Osteoblast (primary cell): Measurements from ENCODE around the gene WDR36. TPM values are rescaled to one million over a fixed set of nuclear protein-coding genes. Genes with fewer than 3 reads are reported as not detected.
A peak's percentile ranks its signal among the peaks of the same experiment; 100 is the strongest.

Experiments used
- DNase-seq: peaks from one replicate; pipeline ENCODE4 v3.0.0; 2011; ENCODE audit warnings: low spot score, mixed read lengths; ENCODE audit not compliant: insufficient read length; ENCODE audit errors: missing footprints
- H2AFZ ChIP-seq: 2 replicates; pipeline ENCODE4 v1.6.0; 2011; ENCODE audit warnings: mild to moderate bottlenecking, low read length
- H3K27ac ChIP-seq: 2 replicates; pipeline ENCODE4 v1.5.1; 2011; ENCODE audit warnings: mild to moderate bottlenecking, low read depth, low read length, moderate library complexity
- H3K27me3 ChIP-seq: 2 replicates; pipeline ENCODE4 v1.6.0; 2012; ENCODE audit warnings: mild to moderate bottlenecking, control low read depth, inconsistent platforms, low read length, moderate library complexity; ENCODE audit not compliant: insufficient read depth
- H3K36me3 ChIP-seq: 2 replicates; pipeline ENCODE4 v1.5.1; 2011; ENCODE audit warnings: mild to moderate bottlenecking, low read length, control low read depth, moderate library complexity; ENCODE audit not compliant: insufficient read depth
- H3K4me1 ChIP-seq: 2 replicates; pipeline ENCODE4 v1.5.1; 2011; ENCODE audit warnings: mild to moderate bottlenecking, low read length, control low read depth, moderate library complexity; ENCODE audit not compliant: insufficient read depth
- H3K4me2 ChIP-seq: 2 replicates; pipeline ENCODE4 v1.6.0; 2011; ENCODE audit warnings: mild to moderate bottlenecking, low read length; ENCODE audit not compliant: insufficient read depth
- H3K4me3 ChIP-seq: fragments of 200-600 bp; sonication (generic); 3 replicates; pipeline ENCODE4 v1.5.1; 2012; ENCODE audit warnings: mild to moderate bottlenecking, low read length, inconsistent platforms; ENCODE audit not compliant: insufficient read depth
- H3K79me2 ChIP-seq: 2 replicates; pipeline ENCODE4 v1.6.0; 2012; ENCODE audit warnings: mild to moderate bottlenecking, low read length, control low read depth, inconsistent platforms; ENCODE audit not compliant: insufficient read depth
- H3K9me3 ChIP-seq: 2 replicates; pipeline ENCODE4 v1.5.1; 2011; ENCODE audit warnings: low read depth, low read length, control low read depth
- H4K20me1 ChIP-seq: 2 replicates; pipeline ENCODE4 v1.6.0; 2012; ENCODE audit warnings: mild to moderate bottlenecking, low read length, control low read depth; ENCODE audit not compliant: insufficient read depth
- total RNA-seq: library from RNA; depleted of rRNA; stranded (reverse); fragments of >200 nt; gene quantifications from 2 replicates; pipeline ENCODE4 v1.2.3, GENCODE V29; 2012
- TF ChIP-seq, protein P1 (sequence below): IDR thresholded peaks from 2 replicates; pipeline ENCODE4 v1.5.1; 2011; ENCODE audit warnings: mild to moderate bottlenecking, low read depth, low read length, moderate library complexity; ENCODE audit errors: extremely low read depth

The WDR36 gene
- total RNA-seq = 44.5 and 44.8 TPM in 2 replicates

DNA sequence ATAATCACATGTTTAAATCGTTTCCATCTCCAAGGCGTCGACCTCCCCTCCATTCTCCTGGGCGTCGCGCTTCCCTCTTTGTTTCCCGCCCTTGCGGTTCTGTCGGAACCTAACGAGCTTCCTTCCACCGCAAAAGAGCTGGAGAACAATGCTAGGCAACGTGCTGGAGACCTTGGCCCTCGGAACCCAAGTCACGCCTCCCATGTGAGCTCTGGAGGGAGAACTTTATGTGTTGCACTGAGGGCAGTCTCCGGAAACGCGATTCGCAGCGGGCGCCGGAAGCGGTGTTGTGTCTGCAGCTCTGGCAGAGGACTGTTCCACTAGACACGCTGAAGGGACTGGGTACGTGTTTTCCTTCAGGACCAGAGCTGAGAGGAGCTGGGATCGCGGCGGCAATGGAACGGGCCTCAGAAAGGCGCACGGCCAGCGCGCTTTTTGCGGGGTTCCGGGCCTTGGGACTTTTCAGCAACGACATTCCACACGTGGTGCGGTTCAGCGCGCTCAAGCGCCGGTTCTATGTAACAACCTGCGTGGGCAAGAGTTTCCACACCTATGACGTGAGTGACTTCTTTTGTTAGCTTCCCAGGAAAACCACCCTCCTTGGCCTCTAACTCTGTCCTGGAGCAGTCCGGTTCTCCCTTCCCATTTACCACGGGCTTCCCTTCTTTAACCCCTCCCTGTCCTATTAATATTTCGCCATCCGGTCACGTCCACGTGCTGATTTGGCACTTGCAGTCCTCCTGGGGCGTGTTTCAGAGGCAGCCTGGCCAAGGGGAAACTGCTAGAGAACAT, at the start of gene WDR36:
TSS of gene WDR36 (plus strand) at position 287 of the 792 bp plus-strand sequence. CDS start at position 396, 109 bp downstream.
- Histone ChIP-seq H3K36me3 (peaks cover 12% of the 10 kb centered on the region), H3K27ac (peak within 1 kb of the TSS; percentile 83), H3K79me2 (peaks cover 42% of the 10 kb centered on the region), H3K4me2 (peak within 1 kb of the TSS; percentile 86), H2AFZ (peak within 1 kb of the TSS; percentile 97), H4K20me1 (peaks cover 9% of the 10 kb centered on the region), H3K27me3 (no peaks in the 10 kb centered on the region), H3K9me3 (no peaks in the 10 kb centered on the region), H3K4me1 (peaks cover 15% of the 10 kb centered on the region), H3K4me3 (peak within 1 kb of the TSS; percentile 83)
- peak; percentile 91 for DNase-seq
- TF ChIP-seq, protein P1, sequence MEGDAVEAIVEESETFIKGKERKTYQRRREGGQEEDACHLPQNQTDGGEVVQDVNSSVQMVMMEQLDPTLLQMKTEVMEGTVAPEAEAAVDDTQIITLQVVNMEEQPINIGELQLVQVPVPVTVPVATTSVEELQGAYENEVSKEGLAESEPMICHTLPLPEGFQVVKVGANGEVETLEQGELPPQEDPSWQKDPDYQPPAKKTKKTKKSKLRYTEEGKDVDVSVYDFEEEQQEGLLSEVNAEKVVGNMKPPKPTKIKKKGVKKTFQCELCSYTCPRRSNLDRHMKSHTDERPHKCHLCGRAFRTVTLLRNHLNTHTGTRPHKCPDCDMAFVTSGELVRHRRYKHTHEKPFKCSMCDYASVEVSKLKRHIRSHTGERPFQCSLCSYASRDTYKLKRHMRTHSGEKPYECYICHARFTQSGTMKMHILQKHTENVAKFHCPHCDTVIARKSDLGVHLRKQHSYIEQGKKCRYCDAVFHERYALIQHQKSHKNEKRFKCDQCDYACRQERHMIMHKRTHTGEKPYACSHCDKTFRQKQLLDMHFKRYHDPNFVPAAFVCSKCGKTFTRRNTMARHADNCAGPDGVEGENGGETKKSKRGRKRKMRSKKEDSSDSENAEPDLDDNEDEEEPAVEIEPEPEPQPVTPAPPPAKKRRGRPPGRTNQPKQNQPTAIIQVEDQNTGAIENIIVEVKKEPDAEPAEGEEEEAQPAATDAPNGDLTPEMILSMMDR = no peak

DNA sequence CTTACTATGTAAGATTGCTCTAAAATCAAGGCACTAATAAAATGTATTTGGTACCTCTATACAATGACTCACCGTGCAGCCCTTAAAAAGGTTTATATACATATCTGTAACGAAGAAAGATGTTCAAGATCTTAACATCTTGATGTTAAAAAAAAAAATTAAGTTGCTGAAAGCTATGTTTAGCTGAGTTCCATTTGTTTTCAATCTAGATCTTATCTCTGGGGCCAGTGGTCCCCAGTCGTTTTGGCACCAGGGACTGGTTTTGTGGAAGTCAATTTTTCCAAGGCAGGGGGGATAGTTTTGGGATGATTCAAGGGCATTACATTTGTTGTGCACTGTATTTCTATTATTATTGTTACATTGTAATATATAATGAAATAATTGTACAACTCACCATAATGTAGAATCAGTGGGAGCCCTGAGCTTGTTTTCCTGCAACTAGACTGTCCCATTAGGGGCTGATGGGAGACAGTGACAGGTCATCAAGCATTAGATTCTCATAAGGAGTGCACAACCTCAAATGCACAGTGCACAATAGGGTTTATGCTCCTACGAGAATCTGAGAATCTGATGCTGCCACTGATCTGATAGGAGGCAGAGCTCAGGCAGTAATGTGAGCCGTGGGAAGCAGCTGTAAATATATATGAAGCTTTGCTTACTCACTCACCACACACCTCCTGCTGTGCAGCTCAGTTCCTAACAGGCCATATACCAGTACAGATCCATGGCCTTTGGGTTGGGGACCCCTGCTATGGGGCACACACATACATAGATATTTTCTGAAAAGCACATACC, 48.2 kb upstream of the WDR36 start:
- Histone ChIP-seq H3K27ac (no peak overlapping the region), H3K9me3 (no peaks in the 10 kb centered on the region), H3K79me2 (no peaks in the 10 kb centered on the region), H3K4me2 (no peak overlapping the region), H4K20me1 (no peaks in the 10 kb centered on the region), H3K36me3 (no peaks in the 10 kb centered on the region), H3K27me3 (no peaks in the 10 kb centered on the region), H3K4me3 (no peak overlapping the region), H2AFZ (peak overlapping the region; percentile 35), H3K4me1 (no peaks in the 10 kb centered on the region)
- DNase-seq = no peak
- TF ChIP-seq, protein P1 = no peak

DNA sequence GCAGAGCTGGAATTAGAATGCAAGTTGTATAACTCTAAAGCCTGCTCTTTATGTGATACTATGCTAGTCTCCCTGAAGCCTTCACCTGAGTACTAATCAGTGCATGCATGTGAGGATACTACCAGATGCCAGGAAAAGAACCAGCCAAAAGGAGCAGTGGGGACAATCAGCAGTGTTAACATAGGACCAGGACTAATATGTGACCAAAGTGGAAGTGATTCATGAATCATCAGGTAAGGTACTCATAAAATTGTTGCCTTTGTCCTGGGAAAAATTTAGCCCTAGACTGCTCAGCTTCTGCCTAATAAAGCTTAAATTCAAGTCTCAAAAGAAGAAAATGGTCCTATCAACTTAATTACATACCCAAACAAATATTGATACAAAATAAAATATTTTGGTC, 34.1 kb upstream of the WDR36 start:
- TF ChIP-seq, protein P1 = no peak
- Histone ChIP-seq H3K4me1 (no peaks in the 10 kb centered on the region), H3K4me2 (no peak overlapping the region), H3K36me3 (no peaks in the 10 kb centered on the region), H2AFZ (no peak overlapping the region), H4K20me1 (no peaks in the 10 kb centered on the region), H3K4me3 (no peak overlapping the region), H3K27me3 (peaks cover 4% of the 10 kb centered on the region), H3K9me3 (no peaks in the 10 kb centered on the region), H3K27ac (no peak overlapping the region), H3K79me2 (no peaks in the 10 kb centered on the region)
- DNase-seq = no peak

DNA sequence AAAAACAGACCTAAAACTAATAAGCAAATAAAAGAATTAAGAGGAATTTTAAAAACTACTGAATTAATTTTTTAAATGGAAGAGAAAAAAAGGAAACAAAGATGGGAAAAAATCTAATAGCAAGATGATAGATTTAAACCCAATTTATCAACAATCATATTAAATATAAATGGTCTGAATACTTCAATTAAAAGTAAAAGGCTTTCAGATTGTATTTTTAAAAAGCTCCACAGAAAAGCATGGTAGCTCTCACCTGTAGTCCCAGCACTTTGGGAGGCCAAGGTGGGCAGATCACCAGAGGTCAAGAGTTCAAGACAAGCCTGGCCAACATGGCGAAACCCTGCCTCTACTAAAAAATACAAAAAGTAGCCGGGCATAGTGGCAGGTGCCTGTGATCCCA, 32.0 kb upstream of the WDR36 start:
- H3K27me3 ChIP-seq = peaks cover under 1% of the 10 kb centered on the region
- no peak for DNase-seq
- no peaks in the 10 kb centered on the region for H3K36me3 ChIP-seq
- no peak overlapping the region for H3K27ac ChIP-seq
- no peaks in the 10 kb centered on the region for H3K9me3 ChIP-seq
- no peak overlapping the region for H2AFZ ChIP-seq
- no peak overlapping the region for H3K4me3 ChIP-seq
- H3K79me2 ChIP-seq = no peaks in the 10 kb centered on the region
- no peaks in the 10 kb centered on the region for H3K4me1 ChIP-seq
- no peak overlapping the region for H3K4me2 ChIP-seq
- TF ChIP-seq, protein P1 = no peak
- H4K20me1 ChIP-seq = no peaks in the 10 kb centered on the region
